ENCODE measurements around the gene SECTM1. TPM values are rescaled to one million over a fixed set of nuclear protein-coding genes. Genes with fewer than 3 reads are reported as not detected.
A peak's percentile ranks its signal among the peaks of the same experiment; 100 is the strongest.

The SECTM1 gene
- total and polyA plus RNA-seq, 9 of the 15 experiments (the other 6 are each of a cell fraction or from before 2014, with no cell fraction given), result 0.11 to 0.46 (median 0.18) TPM; not detected in 6

DNA sequence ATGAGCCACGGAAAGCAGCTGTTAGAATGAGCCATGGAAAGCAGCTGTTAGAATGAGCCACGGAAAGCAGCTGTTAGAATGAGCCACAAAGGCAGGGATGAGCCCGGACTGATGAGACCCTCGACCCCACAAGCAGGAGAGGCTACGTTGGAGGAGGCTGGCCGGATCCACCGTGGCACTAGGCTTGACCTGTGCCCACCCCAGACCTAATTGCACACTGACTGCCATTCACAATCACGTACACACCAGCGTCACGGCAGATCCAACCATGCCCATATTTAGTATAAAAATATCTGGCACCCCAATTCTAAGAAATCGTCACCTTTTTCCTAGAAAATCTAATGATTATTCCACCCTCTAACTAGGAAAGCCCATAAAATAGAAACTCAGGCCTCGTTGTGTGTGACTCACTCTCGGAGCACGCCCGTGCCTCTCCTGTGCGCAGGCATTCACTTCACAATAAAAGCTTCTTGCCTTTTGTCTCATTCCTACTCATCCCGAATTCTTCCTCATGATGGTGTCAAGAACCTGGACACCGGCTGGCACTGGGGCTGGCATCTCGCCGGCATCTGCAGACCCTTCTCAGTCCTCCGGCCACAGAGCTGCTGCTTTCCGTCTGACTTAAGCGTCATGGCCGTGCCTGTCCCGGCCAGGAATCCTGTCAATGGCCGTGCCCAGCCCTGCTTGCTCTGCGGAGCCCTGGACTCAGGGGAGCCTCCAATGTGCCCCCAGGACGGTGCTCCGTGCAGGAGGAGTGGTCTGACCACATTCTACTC is 5.5 kb upstream of the SECTM1 start (continued):
- TF ChIP-seq NFRKB (IDR thresholded peaks at IDR 0.05; ENCODE audit: low read depth) (peak; percentile 6; the same call in 1 of the 2 replicates), ZNF507 (tag; conservative IDR thresholded peaks at IDR 0.05) (no peak), MTF1 (CRISPR knock-in tag; IDR thresholded peaks at IDR 0.05; ENCODE audit: borderline replicate concordance) (no peak), KHSRP (IDR thresholded peaks at IDR 0.05) (no peak), NR1H2 (CRISPR knock-in tag; IDR thresholded peaks at IDR 0.05) (0 out of 2 replicates have a peak, but pooled peaks have one; percentile 30), FUS (optimal IDR thresholded peaks at IDR 0.05; ENCODE audit: low read depth, low read length) (no peak), CCAR2 (IDR thresholded peaks at IDR 0.05; ENCODE audit: low read depth, low read length) (no peak), CBX5 (IDR thresholded peaks at IDR 0.05; ENCODE audit: borderline replicate concordance, low read depth) (no peak), ZNF274 (IDR thresholded peaks at IDR 0.05; ENCODE audit: borderline replicate concordance, low read depth, low read length) (no peak), RBBP5 (IDR thresholded peaks at IDR 0.05; ENCODE audit: borderline replicate concordance, insufficient read depth, low read length, poor library complexity, severe bottlenecking) (no peak), SLC30A9 (CRISPR knock-in tag; IDR thresholded peaks at IDR 0.05) (no peak), ZNF431 (CRISPR knock-in tag; IDR thresholded peaks at IDR 0.05) (no peak), SETDB1 (IDR thresholded peaks at IDR 0.05; ENCODE audit: low read length) (no peak), SMARCA5 (IDR thresholded peaks at IDR 0.05) (no peak), SOX6 (IDR thresholded peaks at IDR 0.05) (peak; percentile 77), RBM22 (IDR thresholded peaks at IDR 0.05; ENCODE audit: low read depth, low read length, poor library complexity, severe bottlenecking) (no peak), PURB (CRISPR knock-in tag; IDR thresholded peaks at IDR 0.05; ENCODE audit: low read depth) (no peak), ZNF184 (CRISPR knock-in tag; IDR thresholded peaks at IDR 0.05) (no peak), HMG20B (CRISPR knock-in tag; IDR thresholded peaks at IDR 0.05) (no peak), SRSF1 (IDR thresholded peaks at IDR 0.05; ENCODE audit: low read depth, low read length) (no peak), NR0B1 (IDR thresholded peaks at IDR 0.05; ENCODE audit: partially characterized antibody) (no peak), ZNF140 (CRISPR knock-in tag; IDR thresholded peaks at IDR 0.05) (no peak), TAF9B (IDR thresholded peaks at IDR 0.05; ENCODE audit: partially characterized antibody) (peak; percentile 70), HDAC3 (IDR thresholded peaks at IDR 0.05; ENCODE audit: borderline replicate concordance, partially characterized antibody) (no peak), SMARCB1 (IDR thresholded peaks at IDR 0.05; ENCODE audit: insufficient read length, low read depth) (peak; percentile 32), GTF2A2 (tag; IDR thresholded peaks at IDR 0.05) (no peak), RAD51 (IDR thresholded peaks at IDR 0.05; ENCODE audit: borderline replicate concordance, low read depth) (no peak)
- TF ChIP-seq, protein P1, sequence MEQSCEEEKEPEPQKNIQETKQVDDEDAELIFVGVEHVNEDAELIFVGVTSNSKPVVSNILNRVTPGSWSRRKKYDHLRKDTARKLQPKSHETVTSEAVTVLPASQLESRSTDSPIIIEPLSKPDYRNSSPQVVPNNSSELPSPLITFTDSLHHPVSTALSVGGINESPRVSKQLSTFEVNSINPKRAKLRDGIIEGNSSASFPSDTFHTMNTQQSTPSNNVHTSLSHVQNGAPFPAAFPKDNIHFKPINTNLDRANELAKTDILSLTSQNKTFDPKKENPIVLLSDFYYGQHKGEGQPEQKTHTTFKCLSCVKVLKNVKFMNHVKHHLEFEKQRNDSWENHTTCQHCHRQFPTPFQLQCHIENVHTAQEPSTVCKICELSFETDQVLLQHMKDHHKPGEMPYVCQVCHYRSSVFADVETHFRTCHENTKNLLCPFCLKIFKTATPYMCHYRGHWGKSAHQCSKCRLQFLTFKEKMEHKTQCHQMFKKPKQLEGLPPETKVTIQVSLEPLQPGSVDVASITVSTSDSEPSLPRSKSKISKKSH (CRISPR knock-in tag; IDR thresholded peaks at IDR 0.05), result no peak
